ENCODE measurements around the gene H1-8.
"Not testable (repeated sequence)": the region's sequence is repeated elsewhere in the genome, so short reads cannot be mapped to it uniquely, and the experiment has no call there.

The H1-8 gene, protein sequence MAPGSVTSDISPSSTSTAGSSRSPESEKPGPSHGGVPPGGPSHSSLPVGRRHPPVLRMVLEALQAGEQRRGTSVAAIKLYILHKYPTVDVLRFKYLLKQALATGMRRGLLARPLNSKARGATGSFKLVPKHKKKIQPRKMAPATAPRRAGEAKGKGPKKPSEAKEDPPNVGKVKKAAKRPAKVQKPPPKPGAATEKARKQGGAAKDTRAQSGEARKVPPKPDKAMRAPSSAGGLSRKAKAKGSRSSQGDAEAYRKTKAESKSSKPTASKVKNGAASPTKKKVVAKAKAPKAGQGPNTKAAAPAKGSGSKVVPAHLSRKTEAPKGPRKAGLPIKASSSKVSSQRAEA

DNA sequence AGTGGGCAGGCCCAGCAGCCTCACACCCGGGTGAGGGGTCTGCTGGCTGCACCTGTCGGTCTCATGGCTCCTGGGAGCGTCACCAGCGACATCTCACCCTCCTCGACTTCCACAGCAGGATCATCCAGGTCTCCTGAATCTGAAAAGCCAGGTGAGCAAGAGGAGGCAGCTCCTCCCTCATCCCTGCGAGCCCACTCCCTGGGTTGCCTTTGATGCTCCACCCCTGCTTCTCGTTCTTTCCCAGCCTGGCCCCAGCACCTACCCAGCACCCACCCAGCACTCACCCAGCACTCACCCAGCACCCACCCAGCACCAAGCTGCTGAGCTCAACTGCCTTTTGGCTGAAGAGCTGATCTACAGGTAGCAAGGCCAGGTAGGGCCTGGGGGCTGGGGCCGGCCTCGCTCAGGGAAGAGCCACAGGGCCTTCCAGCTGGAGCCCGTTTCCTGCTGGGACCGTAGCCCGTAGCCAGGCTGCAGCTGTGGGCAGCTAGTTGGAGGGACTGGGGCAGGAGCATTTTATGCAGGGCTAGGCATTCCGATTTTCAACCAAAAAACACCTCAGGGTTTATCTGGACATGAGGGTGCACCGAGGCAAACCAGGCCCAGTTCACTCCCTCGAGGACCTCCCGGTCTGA is at the start of gene H1-8:
Gene H1-8, plus strand, starts transcription at position 20 of the 635 bp plus-strand sequence. Its CDS starts 44 bp downstream, at position 64.
- DNase-seq (ENCODE audit: low spot score) = no peak

- DNase-seq (ENCODE audit: low spot score) = no peak
These were observed 49.8 kb upstream of the H1-8 start for GRCh38 chr3:129493206-129493605.

DNA sequence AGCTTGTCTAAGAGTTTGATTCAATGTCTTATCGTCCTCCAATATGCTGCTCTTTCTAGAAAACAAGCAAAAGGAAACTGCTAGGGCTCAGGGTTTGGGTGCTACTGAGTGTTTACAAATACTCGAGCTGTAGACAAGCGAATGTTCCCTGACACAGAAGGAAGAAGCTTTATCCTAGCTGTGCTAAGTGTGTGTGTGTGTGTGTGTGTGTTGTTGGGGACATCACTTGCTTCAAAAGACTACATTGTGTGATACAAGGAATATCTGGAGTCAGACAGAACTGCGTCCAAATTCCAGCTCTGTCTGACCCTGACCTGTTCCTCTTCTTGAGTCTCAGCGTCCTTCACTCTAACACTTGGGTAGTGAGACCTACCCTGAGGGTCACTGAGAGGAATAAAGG is 48.5 kb upstream of the H1-8 start:
- DNase-seq (ENCODE audit: low spot score) = not testable (repeated sequence)

DNA sequence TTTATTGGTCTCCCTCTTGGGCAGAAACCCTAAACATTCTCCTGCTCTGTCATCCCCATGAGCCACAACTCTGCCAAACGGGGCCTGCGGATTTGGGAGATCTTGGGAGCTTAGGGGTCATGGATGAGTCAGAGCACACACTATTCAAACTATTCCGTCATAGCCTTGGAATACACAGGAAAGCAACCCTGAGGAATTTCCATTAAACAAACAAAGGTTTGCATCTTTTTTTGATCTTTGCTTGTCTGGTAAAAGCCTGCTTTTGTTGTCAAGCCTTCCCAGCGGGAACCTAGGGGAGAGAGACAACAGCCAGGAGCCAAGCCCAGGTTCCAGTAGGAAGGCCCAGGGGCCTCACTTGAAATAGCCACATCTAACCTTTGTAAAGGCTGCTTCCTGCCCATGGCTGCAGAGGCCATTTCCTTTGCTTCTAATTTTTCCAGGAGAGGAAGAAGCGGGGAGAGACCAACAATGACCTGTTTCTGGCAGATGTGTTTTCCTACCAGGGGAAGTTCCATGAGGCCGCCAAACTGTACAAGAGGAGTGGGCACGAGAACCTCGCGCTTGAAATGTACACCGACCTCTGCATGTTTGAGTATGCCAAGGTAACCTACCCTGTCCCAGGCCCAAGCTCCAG is 47.9 kb upstream of the H1-8 start:
- not testable (repeated sequence) for DNase-seq (ENCODE audit: low spot score)

- not testable (repeated sequence) for DNase-seq (ENCODE audit: low spot score)
These were observed 45.1 kb upstream of the H1-8 start for GRCh38 chr3:129497876-129498275.

DNA sequence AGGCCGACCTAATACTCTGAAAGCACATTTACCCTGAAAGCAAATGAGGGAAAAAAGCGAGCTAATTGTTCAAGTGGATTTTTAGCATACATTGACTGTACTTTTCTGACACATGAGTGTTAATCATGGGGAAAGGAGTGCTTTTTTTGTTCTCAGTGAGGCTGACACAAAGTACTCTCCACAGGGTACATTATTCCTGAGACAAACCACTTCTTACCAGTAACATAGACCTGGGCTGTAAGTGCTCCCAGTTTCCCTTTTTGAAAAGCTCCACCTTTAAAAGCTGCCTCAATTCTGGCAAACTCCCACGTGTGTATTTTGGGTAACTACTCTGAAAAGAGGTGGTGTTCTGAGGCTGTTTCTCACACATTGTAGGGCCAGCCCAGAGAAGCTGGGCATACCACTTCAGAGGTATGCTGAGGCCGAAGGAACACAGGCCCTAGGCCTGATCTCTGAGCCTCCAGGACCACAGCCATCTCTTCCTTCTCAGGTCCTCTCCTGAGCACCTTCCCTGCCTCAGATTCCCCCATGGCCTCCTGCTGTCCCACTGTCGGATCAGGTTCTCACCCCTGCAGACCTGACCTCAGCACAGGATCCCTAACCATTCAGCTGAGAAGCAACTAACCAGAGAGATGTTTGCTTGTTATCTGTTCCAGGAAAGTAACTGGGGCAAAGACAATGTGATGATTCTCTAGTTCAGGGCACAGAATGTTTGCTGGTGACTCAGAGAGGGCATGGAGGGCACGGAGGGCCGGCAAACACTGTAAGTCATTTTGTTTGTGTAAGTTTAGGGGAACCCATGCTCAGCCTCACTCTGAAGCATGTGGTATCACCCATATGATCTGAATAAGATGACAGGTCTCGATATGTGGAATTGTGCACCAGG is 44.1 kb upstream of the H1-8 start:
- DNase-seq (ENCODE audit: low spot score) = not testable (repeated sequence)

GRCh38 chr3:129499604-129500333 is 43.2 kb upstream of the H1-8 start:
- not testable (repeated sequence) for DNase-seq (ENCODE audit: low spot score)

- DNase-seq (ENCODE audit: low spot score) = no peak
These were observed 42.7 kb upstream of the H1-8 start for GRCh38 chr3:129500334-129500658.

DNA sequence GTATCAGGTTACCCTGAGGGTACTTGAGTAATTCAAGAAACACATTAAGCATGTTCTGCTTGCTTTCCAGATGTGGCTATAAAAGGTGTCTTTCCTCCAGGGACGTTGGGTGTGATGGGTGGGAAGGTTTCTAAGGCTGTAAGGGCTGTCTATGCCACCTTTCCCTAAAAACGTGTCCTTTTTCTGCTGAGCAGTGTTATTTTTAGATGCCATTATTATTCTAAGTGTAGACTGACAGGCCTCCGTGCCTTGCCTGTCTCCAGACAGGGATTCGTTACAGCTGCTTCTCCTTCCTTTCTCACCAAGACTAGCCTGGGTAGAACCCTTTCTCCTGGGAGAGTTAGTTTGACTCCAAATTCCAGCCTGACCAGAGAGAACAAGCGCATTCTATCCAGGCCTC is 41.3 kb upstream of the H1-8 start:
- DNase-seq (ENCODE audit: low spot score) = no peak

GRCh38 chr3:129502641-129503408 is 40.1 kb upstream of the H1-8 start:
- no peak for DNase-seq (ENCODE audit: low spot score)

GRCh38 chr3:129503471-129504291 is 39.3 kb upstream of the H1-8 start:
- DNase-seq (ENCODE audit: low spot score) = no peak

DNA sequence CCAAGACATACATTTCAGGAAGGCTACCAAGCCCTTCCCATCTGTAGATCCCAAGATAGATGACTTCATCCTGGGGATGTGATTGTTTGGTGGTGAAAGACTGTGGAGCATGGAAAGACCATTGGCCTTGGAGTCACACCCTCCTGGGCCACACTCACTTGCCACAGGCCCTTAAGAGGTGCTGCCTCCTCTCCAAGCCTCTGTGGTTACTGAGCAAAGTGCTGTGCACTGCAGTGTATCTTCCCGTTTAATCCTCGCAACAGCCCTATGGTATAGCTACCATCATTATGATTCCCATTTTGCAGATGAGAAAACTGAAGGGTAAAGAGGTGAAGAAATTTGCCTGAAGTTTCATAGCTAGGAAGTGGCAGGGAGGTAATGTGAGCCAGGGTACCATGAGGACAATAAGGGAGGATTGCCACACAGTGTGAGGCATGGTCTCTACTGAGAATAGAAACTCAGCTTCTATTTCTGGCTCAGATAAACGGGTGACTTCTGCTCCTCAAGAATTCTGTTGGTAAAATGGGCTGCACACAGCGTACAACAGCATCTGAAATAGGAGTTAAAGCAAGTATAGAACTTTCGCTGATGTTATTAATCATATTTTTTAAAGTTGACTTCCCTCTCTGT is 38.4 kb upstream of the H1-8 start:
- no peak for DNase-seq (ENCODE audit: low spot score)

DNA sequence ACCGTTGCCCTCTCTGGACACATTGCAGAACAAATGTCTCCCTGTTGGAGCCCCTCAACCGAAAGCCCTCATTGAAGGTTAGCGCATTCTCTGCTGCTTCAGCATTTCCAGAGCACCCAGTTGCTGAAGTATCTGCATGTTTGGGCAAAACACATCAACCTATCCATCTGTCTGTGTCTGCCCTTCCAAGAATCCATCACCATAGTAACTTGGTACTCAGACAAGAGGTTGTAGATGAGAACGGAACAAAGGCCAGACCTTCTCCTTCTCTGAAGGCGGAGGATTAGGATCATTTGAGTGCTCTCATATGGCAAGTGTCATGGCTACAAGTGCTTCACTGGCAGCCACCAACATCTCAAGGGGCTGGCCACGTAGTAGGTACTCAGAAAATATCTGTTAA is 37.6 kb upstream of the H1-8 start:
- DNase-seq (ENCODE audit: low spot score) = no peak

DNA sequence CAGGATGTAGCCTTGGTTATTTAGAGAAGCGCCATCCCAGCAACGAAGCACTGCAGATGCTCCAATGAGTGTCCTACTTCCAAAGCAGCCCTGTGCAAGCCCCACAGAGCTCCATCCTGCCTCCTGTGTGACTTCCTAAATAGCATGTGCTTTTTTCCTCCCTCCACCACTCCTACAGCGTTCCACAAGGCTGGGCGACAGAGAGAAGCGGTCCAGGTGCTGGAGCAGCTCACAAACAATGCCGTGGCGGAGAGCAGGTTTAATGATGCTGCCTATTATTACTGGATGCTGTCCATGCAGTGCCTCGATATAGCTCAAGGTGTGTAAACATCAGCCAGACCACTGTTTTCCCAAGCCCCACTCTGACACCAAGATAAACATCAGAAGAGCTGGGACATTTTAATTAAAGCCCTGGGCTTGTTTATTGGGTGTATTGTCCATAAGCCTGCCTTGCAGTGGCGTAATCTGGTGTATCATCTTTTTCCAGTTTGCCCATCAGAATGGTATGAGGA is 36.7 kb upstream of the H1-8 start:
- DNase-seq (ENCODE audit: low spot score) = no peak

DNA sequence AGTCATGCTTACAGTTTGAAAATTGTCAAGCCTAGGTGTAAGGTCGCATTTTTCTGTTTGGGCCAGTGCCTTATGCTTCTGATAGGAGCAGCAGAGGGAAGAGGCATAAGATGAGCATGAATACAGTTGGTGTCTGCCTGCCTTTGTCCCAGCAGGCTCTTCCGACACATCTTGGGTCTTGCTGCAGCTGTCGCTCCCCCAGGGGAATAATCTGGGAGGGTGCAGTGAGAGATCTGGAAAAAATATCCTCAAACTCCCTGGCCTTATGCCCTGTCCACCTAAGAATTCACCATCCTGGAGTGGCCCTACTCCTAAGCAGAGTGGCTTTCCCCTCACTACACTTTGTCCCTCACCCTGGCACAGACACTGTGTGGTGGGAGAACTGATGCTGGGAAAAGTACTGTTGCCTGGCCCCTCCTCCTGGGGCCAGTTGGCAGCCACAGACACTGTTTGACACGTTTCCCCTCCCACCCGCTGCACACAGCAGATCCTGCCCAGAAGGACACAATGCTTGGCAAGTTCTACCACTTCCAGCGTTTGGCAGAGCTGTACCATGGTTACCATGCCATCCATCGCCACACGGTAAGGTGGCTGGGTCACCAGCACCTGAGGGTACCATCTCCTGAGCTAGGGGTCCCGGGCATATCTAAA is 35.7 kb upstream of the H1-8 start:
- no peak for DNase-seq (ENCODE audit: low spot score)

- no peak for DNase-seq (ENCODE audit: low spot score)
These were observed 30.4 kb upstream of the H1-8 start for GRCh38 chr3:129512595-129512994.

GRCh38 chr3:129513705-129514104 is 29.3 kb upstream of the H1-8 start:
- DNase-seq (ENCODE audit: low spot score) = no peak

- no peak for DNase-seq (ENCODE audit: low spot score)
These were observed 28.9 kb upstream of the H1-8 start for GRCh38 chr3:129514110-129514509.

GRCh38 chr3:129514563-129514962 is 28.4 kb upstream of the H1-8 start:
- DNase-seq (ENCODE audit: low spot score) = no peak

Measured in HuH-7.5 (cell line).